Tracheal epithelial cell (primary cell): ENCODE results near the gene C4orf50. TPM values are rescaled to one million over a fixed set of nuclear protein-coding genes. Genes with fewer than 3 reads are reported as not detected.

Source experiments
- total RNA-seq: library from RNA; depleted of rRNA; stranded (reverse); fragments of >200 nt; gene quantifications from 2 replicates; pipeline ENCODE4 v1.2.1, GENCODE V29; 2014

The C4orf50 gene
- total RNA-seq, result under 0.01 TPM in 1 of 2 replicates, not detected in the other

DNA sequence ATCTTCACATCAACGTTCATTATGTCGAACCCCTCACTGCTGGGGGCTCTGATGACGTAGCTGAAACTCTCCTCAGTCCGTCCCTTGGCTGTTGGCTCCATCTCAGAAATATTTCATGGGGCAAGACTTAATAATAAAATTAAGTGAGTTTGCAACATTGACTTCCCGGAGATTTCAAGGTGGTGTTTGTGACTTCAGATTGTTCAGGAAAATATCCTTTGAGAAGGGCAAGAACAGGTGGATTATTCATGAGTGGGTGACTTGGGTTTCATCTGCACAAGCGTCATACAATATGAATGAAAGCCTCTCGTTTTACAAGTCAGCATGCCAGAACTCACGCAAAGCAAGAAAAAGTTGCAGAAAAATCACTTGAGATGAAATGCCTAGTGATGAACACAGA lies at the start of gene C4orf50:
Gene C4orf50 (minus strand): TSS at position 101 of the 400 bp plus-strand sequence.

GRCh38 chr4:5893004-5893580 lies 125.1 kb downstream of the C4orf50 start, which contains the start of gene CRMP1:
CRMP1 (minus strand) TSS chr4:5893086; CDS start chr4:5892969, 117 bp downstream.

Other genes starting within 250 kb of the C4orf50 start
- 0.24 TPM in 1 of 2 replicates, not detected in the other for gene CRMP1, start 125.3 kb downstream of the C4orf50 start, total RNA-seq
- not detected in 2 replicates for gene JAKMIP1, start 182.1 kb upstream of the C4orf50 start, total RNA-seq